ENCODE data around the gene PLEKHH1. TPM values are rescaled to one million over a fixed set of nuclear protein-coding genes. Genes with fewer than 3 reads are reported as not detected.
A peak's percentile ranks its signal among the peaks of the same experiment; 100 is the strongest.

PLEKHH1 gene
- total RNA-seq (2022) (32.4 and 41.2 TPM in 2 replicates), Bru-seq, nascent RNA (percentile 70 among the genes with signal in this experiment), BruChase-seq, experiment 1, labeled RNA remaining after a 2-hour chase (percentile 69 among the genes with signal in this experiment), BruChase-seq, experiment 2, labeled RNA remaining after a 6-hour chase (percentile 73 among the genes with signal in this experiment)
- long read RNA-seq, partial matches to known transcripts, result 1 of 3 reads
- long read RNA-seq, other reads (novel, unspliced or antisense), result 2 of 3 reads

GRCh38 chr14:67532998-67533753, at the start of gene PLEKHH1:
Gene PLEKHH1 (plus strand): TSS chr14:67533290. CDS start chr14:67541868, 8,578 bp downstream.
- Histone ChIP-seq H3K4me1 (peaks cover 8% of the 10 kb centered on the region), H3K4me3 (ENCODE audit: low read depth, low read length) (peak within 1 kb of the TSS; percentile 87), H3K36me3 (ENCODE audit: control insufficient read depth, insufficient read depth, low read length) (no peaks in the 10 kb centered on the region), H3K9me3 (no peaks in the 10 kb centered on the region), H3K27me3 (replicated peaks; ENCODE audit: control insufficient read depth, insufficient read depth, low read length) (no peaks in the 10 kb centered on the region)
- Mint-ChIP-seq H3K4me3 (ENCODE audit: unreplicated experiment) (peak within 1 kb of the TSS; percentile 79), H3K9me3 (ENCODE audit: unreplicated experiment) (no peaks in the 10 kb centered on the region), H3K27ac (ENCODE audit: unreplicated experiment) (no peak within 1 kb of the TSS), H3K36me3 (ENCODE audit: insufficient read depth, unreplicated experiment) (no peaks in the 10 kb centered on the region), H3K4me1 (ENCODE audit: low read depth, unreplicated experiment) (no peaks in the 10 kb centered on the region), H3K27me3 (ENCODE audit: insufficient read depth, unreplicated experiment) (no peaks in the 10 kb centered on the region)
- TF ChIP-seq CTCF (IDR thresholded peaks at IDR 0.05; ENCODE audit: insufficient read depth in 1 of 2, low read depth in 1 of 2, low read length in 1 of 2, severe bottlenecking in 1 of 2, unreplicated experiment in 1 of 2), result no peak
- intact Hi-C loops (cut with micrococcal nuclease; ENCODE audit: unreplicated experiment), result loop anchor here (1.0 kb wide), 1 partner anchor 8 kb away; no protein-coding TSS in a partner anchor
- BruUV-seq (replicated peaks), result no TSS peak
- DNase-seq, result peak; percentile 84 to 86
- ChIA-PET POLR2A (interaction anchor here (0.5 to 1.6 kb wide), 6 partner anchors 8 to 174 kb away, joined by 4 to 20 read pairs (median 5); partner anchors contain the start of genes ATP6V1D and RDH11), CTCF (interaction anchor here (1.7 to 3.2 kb wide), 4 partner anchors 9 to 171 kb away, joined by 7 to 18 read pairs (median 8); no protein-coding TSS in a partner anchor)

GRCh38 chr14:67483579-67484285, 49.4 kb upstream of the PLEKHH1 start:
- no peak overlapping the region for H3K27ac Mint-ChIP-seq (ENCODE audit: unreplicated experiment)
- H3K9me3 Mint-ChIP-seq (ENCODE audit: unreplicated experiment), result no peaks in the 10 kb centered on the region
- ChIA-PET CTCF (no interaction called here), POLR2A (no interaction called here)
- no TSS peak for BruUV-seq (replicated peaks)
- no peaks in the 10 kb centered on the region for H3K4me1 Mint-ChIP-seq (ENCODE audit: low read depth, unreplicated experiment)
- no peak for DNase-seq
- intact Hi-C loops (cut with micrococcal nuclease; ENCODE audit: unreplicated experiment), result no loop called here
- Histone ChIP-seq H3K4me3 (ENCODE audit: low read depth, low read length) (no peak overlapping the region), H3K4me1 (no peaks in the 10 kb centered on the region), H3K9me3 (no peaks in the 10 kb centered on the region), H3K27me3 (replicated peaks; ENCODE audit: control insufficient read depth, insufficient read depth, low read length) (no peaks in the 10 kb centered on the region), H3K36me3 (ENCODE audit: control insufficient read depth, insufficient read depth, low read length) (no peaks in the 10 kb centered on the region)
- H3K4me3 Mint-ChIP-seq (ENCODE audit: unreplicated experiment), result no peak overlapping the region
- H3K27me3 Mint-ChIP-seq (ENCODE audit: insufficient read depth, unreplicated experiment), result no peaks in the 10 kb centered on the region
- no peaks in the 10 kb centered on the region for H3K36me3 Mint-ChIP-seq (ENCODE audit: insufficient read depth, unreplicated experiment)
- TF ChIP-seq CTCF (IDR thresholded peaks at IDR 0.05; ENCODE audit: insufficient read depth in 1 of 2, low read depth in 1 of 2, low read length in 1 of 2, severe bottlenecking in 1 of 2, unreplicated experiment in 1 of 2), result no peak

- DNase-seq, result no peak
- TF ChIP-seq CTCF (IDR thresholded peaks at IDR 0.05; ENCODE audit: insufficient read depth in 1 of 2, low read depth in 1 of 2, low read length in 1 of 2, severe bottlenecking in 1 of 2, unreplicated experiment in 1 of 2), result peak in 1 of 2 experiments; percentile 11
- Histone ChIP-seq H3K27me3 (replicated peaks; ENCODE audit: control insufficient read depth, insufficient read depth, low read length) (no peaks in the 10 kb centered on the region), H3K4me1 (no peaks in the 10 kb centered on the region), H3K9me3 (no peaks in the 10 kb centered on the region), H3K4me3 (ENCODE audit: low read depth, low read length) (no peak overlapping the region), H3K36me3 (ENCODE audit: control insufficient read depth, insufficient read depth, low read length) (no peaks in the 10 kb centered on the region)
- intact Hi-C loops (cut with micrococcal nuclease; ENCODE audit: unreplicated experiment), result no loop called here
- ChIA-PET POLR2A (no interaction called here), CTCF (interaction anchor here (0.6 kb wide), 1 partner anchor 58 kb away, joined by 3 read pairs; no protein-coding TSS in a partner anchor)
- Mint-ChIP-seq H3K27me3 (ENCODE audit: insufficient read depth, unreplicated experiment) (no peaks in the 10 kb centered on the region), H3K27ac (ENCODE audit: unreplicated experiment) (no peak overlapping the region), H3K4me3 (ENCODE audit: unreplicated experiment) (no peak overlapping the region), H3K36me3 (ENCODE audit: insufficient read depth, unreplicated experiment) (no peaks in the 10 kb centered on the region), H3K9me3 (ENCODE audit: unreplicated experiment) (no peaks in the 10 kb centered on the region), H3K4me1 (ENCODE audit: low read depth, unreplicated experiment) (no peaks in the 10 kb centered on the region)
- BruUV-seq (replicated peaks), result no TSS peak
These were observed 47.5 kb upstream of the PLEKHH1 start for GRCh38 chr14:67485501-67486095.

Measured in Caco-2 (cell line).